HG02588 (cell line): ENCODE measurements around the gene AUH.

ENCODE experiments used
- ATAC-seq: cut with Tn5 transposase; IDR thresholded peaks from one replicate; pipeline ENCODE4 v1.9.1; 2021; ENCODE audit warnings: mild to moderate bottlenecking, moderate library complexity; ENCODE audit not compliant: unreplicated experiment

The AUH gene

GRCh38 chr9:91256235-91256634 is 105.5 kb downstream of the AUH start:
- no peak for ATAC-seq

GRCh38 chr9:91255327-91255726 is 106.4 kb downstream of the AUH start:
- no peak for ATAC-seq

GRCh38 chr9:91253488-91253887 is 108.2 kb downstream of the AUH start:
- ATAC-seq: no peak

GRCh38 chr9:91248707-91249106 is 113.0 kb downstream of the AUH start:
- ATAC-seq: no peak

- no peak for ATAC-seq
Observed at GRCh38 chr9:91247278-91247677, 114.4 kb downstream of the AUH start.

- no peak for ATAC-seq
Observed at GRCh38 chr9:91246846-91247245, 114.9 kb downstream of the AUH start.

GRCh38 chr9:91245431-91246313 is 116.0 kb downstream of the AUH start:
- ATAC-seq: no peak

- no peak for ATAC-seq
Observed at GRCh38 chr9:91243029-91243428, 118.7 kb downstream of the AUH start.

GRCh38 chr9:91241909-91242308 is 119.8 kb downstream of the AUH start:
- no peak for ATAC-seq

GRCh38 chr9:91240596-91241165 is 121.0 kb downstream of the AUH start:
- ATAC-seq: no peak

- no peak for ATAC-seq
Observed at GRCh38 chr9:91239367-91240111, 122.2 kb downstream of the AUH start.

- no peak for ATAC-seq
Observed at GRCh38 chr9:91234523-91234922, 127.2 kb downstream of the AUH start.

- ATAC-seq: no peak
Observed at GRCh38 chr9:91231619-91232018, 130.1 kb downstream of the AUH start.

- ATAC-seq: no peak
Observed at GRCh38 chr9:91223000-91223399, 138.7 kb downstream of the AUH start.

- ATAC-seq: no peak
Observed at GRCh38 chr9:91222457-91222856, 139.3 kb downstream of the AUH start.

GRCh38 chr9:91221332-91221731 is 140.4 kb downstream of the AUH start:
- no peak for ATAC-seq

GRCh38 chr9:91220491-91221135 is 141.1 kb downstream of the AUH start:
- ATAC-seq: no peak

- ATAC-seq: no peak
Observed at GRCh38 chr9:91220021-91220420, 141.7 kb downstream of the AUH start.

GRCh38 chr9:91219557-91219956 is 142.2 kb downstream of the AUH start:
- ATAC-seq: no peak

GRCh38 chr9:91217388-91217787 is 144.3 kb downstream of the AUH start:
- ATAC-seq: no peak

- ATAC-seq: no peak
Observed at GRCh38 chr9:91214867-91215266, 146.9 kb downstream of the AUH start.
